ENCODE data around the gene HKDC1. TPM values are rescaled to one million over a fixed set of nuclear protein-coding genes. Genes with fewer than 3 reads are reported as not detected.

HKDC1 gene
- polyA plus RNA-seq, 1 of the 3 experiments (the other 2 are of a cell fraction): 0.10 TPM

DNA sequence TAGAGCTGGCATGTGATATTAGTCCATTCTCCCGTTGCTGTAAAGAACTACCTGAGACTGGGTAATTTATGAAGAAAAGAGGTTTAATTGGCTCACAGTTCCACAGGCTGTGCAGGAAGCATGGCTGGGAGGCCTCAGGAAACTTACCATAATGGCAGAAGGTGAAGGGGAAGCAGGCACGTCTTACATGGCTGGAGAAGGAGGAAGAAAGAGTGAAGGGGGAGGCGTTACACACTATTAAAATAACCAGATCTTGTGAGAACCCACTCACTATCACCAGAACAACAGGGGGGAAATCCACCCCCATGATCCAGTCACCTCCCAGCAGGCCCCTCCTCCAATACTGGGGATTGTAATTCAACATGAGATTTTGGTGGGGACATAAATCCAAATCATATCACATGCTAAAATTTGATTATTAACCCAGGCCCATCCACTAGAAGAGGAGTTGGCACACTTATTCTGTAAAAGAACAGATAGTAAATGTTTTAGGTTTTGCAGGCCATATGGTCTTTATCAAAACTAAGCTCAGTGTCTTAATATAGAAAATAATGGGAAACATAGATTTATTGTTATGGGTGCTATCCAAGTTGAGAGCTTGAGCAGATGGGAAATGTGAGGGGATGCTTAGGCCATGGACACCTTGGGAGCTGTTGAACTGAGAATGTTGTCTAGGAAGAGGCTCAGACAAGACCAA lies 39.6 kb downstream of the HKDC1 start:
- H3K9ac ChIP-seq: no peak overlapping the region
- peaks cover 0 to 6% of the 10 kb centered on the region in 2 experiments; a peak in 1 of 4 replicates for H3K4me1 ChIP-seq (ENCODE audit: control insufficient read depth in 1 of 2, insufficient read depth in 2 of 2, low read depth in 1 of 2, low read length in 1 of 2)
- H3K4me2 ChIP-seq: no peak overlapping the region
- H3K79me2 ChIP-seq (ENCODE audit: insufficient read depth): no peaks in the 10 kb centered on the region
- no peak overlapping the region for H3K4me3 ChIP-seq (ENCODE audit: low read depth in 2 of 2, low read length in 1 of 2)
- no peaks in the 10 kb centered on the region for H4K20me1 ChIP-seq (ENCODE audit: insufficient read depth)
- no peaks in the 10 kb centered on the region for H3F3A ChIP-seq (replicated peaks; ENCODE audit: insufficient read depth)
- no peak overlapping the region for H3K27ac ChIP-seq (ENCODE audit: low read depth in 2 of 2, low read length in 1 of 2)
- 66% methylated on average over 3 of the region's 3 CpGs for WGBS (ENCODE audit: low lambda C conversion rate)
- H3K9me2 ChIP-seq: no peaks in the 10 kb centered on the region
- TF ChIP-seq SIN3A (IDR thresholded peaks at IDR 0.05; ENCODE audit: borderline replicate concordance, low read depth, low read length) (no peak), EP300 (IDR thresholded peaks at IDR 0.05; ENCODE audit: borderline replicate concordance in 1 of 2, low read depth in 1 of 2, low read length in 1 of 2) (peak in 1 of 2 experiments; percentile 56; a peak in 1 of 4 replicates)
- no peaks in the 10 kb centered on the region for H3K9me3 ChIP-seq
- ChIA-PET POLR2A (no interaction called here), CTCF (no interaction called here)
- peaks cover 13% of the 10 kb centered on the region; the same call in 1 of the 2 replicates for H3K27me3 ChIP-seq (ENCODE audit: insufficient read depth)
- no peak for DNase-seq
- H3K36me3 ChIP-seq (replicated peaks in 1 of 2; ENCODE audit: control insufficient read depth in 1 of 2, insufficient read depth in 2 of 2, low read length in 1 of 2): no peaks in the 10 kb centered on the region
- no peak overlapping the region for H2AFZ ChIP-seq (ENCODE audit: low read depth)

- H3K9ac ChIP-seq: no peak overlapping the region
- ChIA-PET CTCF (no interaction called here), POLR2A (no interaction called here)
- H3K4me1 ChIP-seq (ENCODE audit: control insufficient read depth in 1 of 2, insufficient read depth in 2 of 2, low read depth in 1 of 2, low read length in 1 of 2): peaks cover 0 to 6% of the 10 kb centered on the region in 2 experiments; a peak in 1 of 4 replicates
- no peaks in the 10 kb centered on the region for H3K9me3 ChIP-seq
- TF ChIP-seq RXRA (IDR thresholded peaks at IDR 0.05; ENCODE audit: borderline replicate concordance, low read depth) (no peak), NRF1 (IDR thresholded peaks at IDR 0.05; ENCODE audit: low read depth, low read length) (no peak), EZH2phosphoT487 (IDR thresholded peaks at IDR 0.05; ENCODE audit: borderline replicate concordance, low read depth) (no peak), FOXM1 (IDR thresholded peaks at IDR 0.05; ENCODE audit: low read depth) (no peak), USF2 (IDR thresholded peaks at IDR 0.05; ENCODE audit: borderline replicate concordance, low read depth, low read length) (no peak)
- no peaks in the 10 kb centered on the region for H3K79me2 ChIP-seq (ENCODE audit: insufficient read depth)
- H3F3A ChIP-seq (replicated peaks; ENCODE audit: insufficient read depth): no peaks in the 10 kb centered on the region
- H3K9me2 ChIP-seq: no peaks in the 10 kb centered on the region
- H3K36me3 ChIP-seq (replicated peaks in 1 of 2; ENCODE audit: control insufficient read depth in 1 of 2, insufficient read depth in 2 of 2, low read length in 1 of 2): no peaks in the 10 kb centered on the region
- H4K20me1 ChIP-seq (ENCODE audit: insufficient read depth): no peaks in the 10 kb centered on the region
- no peak for DNase-seq
- H2AFZ ChIP-seq (ENCODE audit: low read depth): no peak overlapping the region
- no peak overlapping the region for H3K4me2 ChIP-seq
- H3K27ac ChIP-seq (ENCODE audit: low read depth in 2 of 2, low read length in 1 of 2): no peak overlapping the region
- WGBS (ENCODE audit: low lambda C conversion rate): 80% methylated on average over 8 of the region's 8 CpGs
- H3K4me3 ChIP-seq (ENCODE audit: low read depth in 2 of 2, low read length in 1 of 2): no peak overlapping the region
- H3K27me3 ChIP-seq (ENCODE audit: insufficient read depth): peaks cover 13% of the 10 kb centered on the region; the same call in 1 of the 2 replicates
Measured at GRCh38 chr10:69261184-69261583, 41.1 kb downstream of the HKDC1 start.

GRCh38 chr10:69262292-69262751 lies 42.2 kb downstream of the HKDC1 start:
- no peaks in the 10 kb centered on the region for H3K9me2 ChIP-seq
- TF ChIP-seq FOSL2 (IDR thresholded peaks at IDR 0.05; ENCODE audit: borderline replicate concordance, low read depth) (no peak), EP300 (IDR thresholded peaks at IDR 0.05; ENCODE audit: borderline replicate concordance in 1 of 2, low read depth in 1 of 2, low read length in 1 of 2) (no peak), PBX3 (IDR thresholded peaks at IDR 0.05) (no peak), RFX5 (IDR thresholded peaks at IDR 0.05; ENCODE audit: low read length) (no peak), MEF2A (IDR thresholded peaks at IDR 0.05; ENCODE audit: borderline replicate concordance, low read depth) (no peak), MXI1 (IDR thresholded peaks at IDR 0.05; ENCODE audit: low read depth, low read length) (no peak), TCF12 (IDR thresholded peaks at IDR 0.05) (no peak), SIN3A (IDR thresholded peaks at IDR 0.05; ENCODE audit: borderline replicate concordance, low read depth, low read length) (no peak), JUND (IDR thresholded peaks at IDR 0.05) (no peak), RCOR1 (IDR thresholded peaks at IDR 0.05; ENCODE audit: low read length) (no peak), RXRA (IDR thresholded peaks at IDR 0.05; ENCODE audit: borderline replicate concordance, low read depth) (no peak), ELF1 (IDR thresholded peaks at IDR 0.05) (no peak), GABPA (IDR thresholded peaks at IDR 0.05; ENCODE audit: low read depth) (no peak)
- TF ChIP-seq, protein P1, sequence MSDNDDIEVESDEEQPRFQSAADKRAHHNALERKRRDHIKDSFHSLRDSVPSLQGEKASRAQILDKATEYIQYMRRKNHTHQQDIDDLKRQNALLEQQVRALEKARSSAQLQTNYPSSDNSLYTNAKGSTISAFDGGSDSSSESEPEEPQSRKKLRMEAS (IDR thresholded peaks at IDR 0.05; ENCODE audit: low read depth): no peak
- no peak overlapping the region for H3K4me3 ChIP-seq (ENCODE audit: low read depth in 2 of 2, low read length in 1 of 2)
- ChIA-PET POLR2A (no interaction called here), CTCF (no interaction called here)
- no peak overlapping the region for H3K4me2 ChIP-seq
- peaks cover 0 to 6% of the 10 kb centered on the region in 2 experiments; a peak in 1 of 4 replicates for H3K4me1 ChIP-seq (ENCODE audit: control insufficient read depth in 1 of 2, insufficient read depth in 2 of 2, low read depth in 1 of 2, low read length in 1 of 2)
- no peak overlapping the region for H3K27ac ChIP-seq (ENCODE audit: low read depth in 2 of 2, low read length in 1 of 2)
- no peaks in the 10 kb centered on the region for H3K36me3 ChIP-seq (replicated peaks in 1 of 2; ENCODE audit: control insufficient read depth in 1 of 2, insufficient read depth in 2 of 2, low read length in 1 of 2)
- H3K9ac ChIP-seq: no peak overlapping the region
- no peaks in the 10 kb centered on the region for H3F3A ChIP-seq (replicated peaks; ENCODE audit: insufficient read depth)
- H2AFZ ChIP-seq (ENCODE audit: low read depth): no peak overlapping the region
- H3K27me3 ChIP-seq (ENCODE audit: insufficient read depth): peaks cover 13% of the 10 kb centered on the region; the same call in 1 of the 2 replicates
- 81% methylated on average over 3 of the region's 3 CpGs for WGBS (ENCODE audit: low lambda C conversion rate)
- H3K79me2 ChIP-seq (ENCODE audit: insufficient read depth): no peaks in the 10 kb centered on the region
- H4K20me1 ChIP-seq (ENCODE audit: insufficient read depth): no peaks in the 10 kb centered on the region
- no peak for DNase-seq
- H3K9me3 ChIP-seq: no peaks in the 10 kb centered on the region

All from SK-N-SH (cell line).